Calu3 (cell line): Measurements from ENCODE around the gene ZFYVE28. TPM values are rescaled to one million over a fixed set of nuclear protein-coding genes. Genes with fewer than 3 reads are reported as not detected.

Experiments
- total RNA-seq: library from RNA; stranded (reverse); gene quantifications from 2 replicates; pipeline ENCODE4 v1.2.3, GENCODE V29; 2022

ZFYVE28 gene
- total RNA-seq, 1 experiment from 2014 or later = 1.2 TPM

Other genes with a start within 250 kb of the ZFYVE28 start
- gene HAUS3, start 176.5 kb downstream of the ZFYVE28 start, total RNA-seq = 12.9 and 13.4 TPM in 2 replicates
- gene POLN, start 176.5 kb downstream of the ZFYVE28 start, total RNA-seq = 4.1 and 5.2 TPM in 2 replicates
- gene MXD4, start 156.5 kb downstream of the ZFYVE28 start, total RNA-seq = 12.8 and 15.0 TPM in 2 replicates
- 0.32 TPM in 1 of 2 replicates, not detected in the other for gene CFAP99, start 310 bp upstream of the ZFYVE28 start, total RNA-seq
- 45.6 and 55.6 TPM in 2 replicates for gene RNF4, start 50.5 kb upstream of the ZFYVE28 start, total RNA-seq
- gene FAM193A, start 118.0 kb upstream of the ZFYVE28 start, total RNA-seq = 20.0 and 22.2 TPM in 2 replicates